Measurements from ENCODE around the gene VPS13A. TPM values are rescaled to one million over a fixed set of nuclear protein-coding genes. Genes with fewer than 3 reads are reported as not detected.

VPS13A gene
- total and polyA plus RNA-seq, 4 donors: 2.4 to 45.1 (median 22.6) TPM

- DNase-seq (ENCODE audit: low spot score): peak; percentile 66
Observed at GRCh38 chr9:77177894-77178794, 810 bp downstream of the VPS13A start.

DNA sequence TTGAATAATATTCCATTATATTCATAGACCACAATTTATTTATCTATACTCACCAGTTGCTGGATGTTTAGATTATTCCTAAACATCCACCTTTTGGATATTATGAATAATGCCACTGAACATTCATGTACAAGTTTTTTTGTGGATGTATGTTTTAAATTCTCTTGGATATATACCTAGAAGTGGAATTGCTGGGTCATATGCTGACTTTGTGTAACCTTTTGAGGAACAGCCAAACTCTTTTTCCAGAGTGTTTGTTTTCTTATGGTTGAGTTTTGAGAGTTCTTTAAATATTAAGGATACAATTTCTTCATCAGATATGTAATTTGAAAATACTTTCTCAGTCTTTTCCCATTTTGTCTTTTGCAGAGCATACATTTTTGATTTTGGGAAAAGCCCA lies 2.7 kb downstream of the VPS13A start:
- TF ChIP-seq EGR1 (IDR thresholded peaks at IDR 0.05; ENCODE audit: low read depth in 2 of 2) (no peak), FOXA1 (IDR thresholded peaks at IDR 0.05) (no peak), TAF1 (conservative IDR thresholded peaks at IDR 0.05) (no peak), GABPA (IDR thresholded peaks at IDR 0.05 in 1 of 2, conservative IDR thresholded peaks at IDR 0.05 in 1 of 2) (no peak), YY1 (IDR thresholded peaks at IDR 0.05) (no peak), HNF4G (IDR thresholded peaks at IDR 0.05) (no peak)
- TF ChIP-seq, protein P1, sequence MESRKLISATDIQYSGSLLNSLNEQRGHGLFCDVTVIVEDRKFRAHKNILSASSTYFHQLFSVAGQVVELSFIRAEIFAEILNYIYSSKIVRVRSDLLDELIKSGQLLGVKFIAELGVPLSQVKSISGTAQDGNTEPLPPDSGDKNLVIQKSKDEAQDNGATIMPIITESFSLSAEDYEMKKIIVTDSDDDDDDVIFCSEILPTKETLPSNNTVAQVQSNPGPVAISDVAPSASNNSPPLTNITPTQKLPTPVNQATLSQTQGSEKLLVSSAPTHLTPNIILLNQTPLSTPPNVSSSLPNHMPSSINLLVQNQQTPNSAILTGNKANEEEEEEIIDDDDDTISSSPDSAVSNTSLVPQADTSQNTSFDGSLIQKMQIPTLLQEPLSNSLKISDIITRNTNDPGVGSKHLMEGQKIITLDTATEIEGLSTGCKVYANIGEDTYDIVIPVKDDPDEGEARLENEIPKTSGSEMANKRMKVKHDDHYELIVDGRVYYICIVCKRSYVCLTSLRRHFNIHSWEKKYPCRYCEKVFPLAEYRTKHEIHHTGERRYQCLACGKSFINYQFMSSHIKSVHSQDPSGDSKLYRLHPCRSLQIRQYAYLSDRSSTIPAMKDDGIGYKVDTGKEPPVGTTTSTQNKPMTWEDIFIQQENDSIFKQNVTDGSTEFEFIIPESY (IDR thresholded peaks at IDR 0.05): no peak
- Histone ChIP-seq H3K27ac (ENCODE audit: low read depth in 1 of 2, low read length in 2 of 2) (no peak overlapping the region), H3K9ac (ENCODE audit: low read depth in 1 of 2, low read length in 2 of 2) (no peak overlapping the region), H3K9me3 (ENCODE audit: control insufficient read depth in 4 of 4, low read length in 3 of 4) (no peaks in the 10 kb centered on the region), H3K4me1 (ENCODE audit: control insufficient read depth in 4 of 4, insufficient read depth in 4 of 4, low read length in 3 of 4) (peaks cover 0 to 17% (median 8%) of the 10 kb centered on the region in 4 donors), H3K27me3 (ENCODE audit: control insufficient read depth in 4 of 4, insufficient read depth in 4 of 4, low read length in 3 of 4) (no peaks in the 10 kb centered on the region), H3K4me3 (ENCODE audit: low read depth in 1 of 3, low read length in 3 of 3) (no peak overlapping the region), H3K36me3 (ENCODE audit: control insufficient read depth in 4 of 4, insufficient read depth in 3 of 4, low read depth in 1 of 4, low read length in 3 of 4) (no peaks in the 10 kb centered on the region)
- DNase-seq (ENCODE audit: low spot score): no peak

More at GRCh38 chr9:77177894-77178794, 810 bp downstream of the VPS13A start:
- H3K4me3 ChIP-seq (ENCODE audit: low read depth in 1 of 3, low read length in 3 of 3): peak overlapping the region; percentile 72 to 90 (median 87)
- WGBS: under 1% methylated on average over 57 of the region's 57 CpGs
- no peaks in the 10 kb centered on the region for H3K9me3 ChIP-seq (ENCODE audit: control insufficient read depth in 4 of 4, low read length in 3 of 4)
- TF ChIP-seq MAX (IDR thresholded peaks at IDR 0.05) (peak; percentile 84), EGR1 (IDR thresholded peaks at IDR 0.05; ENCODE audit: low read depth in 2 of 2) (no peak), HNF4A (conservative IDR thresholded peaks at IDR 0.05) (peak in 1 of 2 donors; percentile 26)
- TF ChIP-seq, protein P2, sequence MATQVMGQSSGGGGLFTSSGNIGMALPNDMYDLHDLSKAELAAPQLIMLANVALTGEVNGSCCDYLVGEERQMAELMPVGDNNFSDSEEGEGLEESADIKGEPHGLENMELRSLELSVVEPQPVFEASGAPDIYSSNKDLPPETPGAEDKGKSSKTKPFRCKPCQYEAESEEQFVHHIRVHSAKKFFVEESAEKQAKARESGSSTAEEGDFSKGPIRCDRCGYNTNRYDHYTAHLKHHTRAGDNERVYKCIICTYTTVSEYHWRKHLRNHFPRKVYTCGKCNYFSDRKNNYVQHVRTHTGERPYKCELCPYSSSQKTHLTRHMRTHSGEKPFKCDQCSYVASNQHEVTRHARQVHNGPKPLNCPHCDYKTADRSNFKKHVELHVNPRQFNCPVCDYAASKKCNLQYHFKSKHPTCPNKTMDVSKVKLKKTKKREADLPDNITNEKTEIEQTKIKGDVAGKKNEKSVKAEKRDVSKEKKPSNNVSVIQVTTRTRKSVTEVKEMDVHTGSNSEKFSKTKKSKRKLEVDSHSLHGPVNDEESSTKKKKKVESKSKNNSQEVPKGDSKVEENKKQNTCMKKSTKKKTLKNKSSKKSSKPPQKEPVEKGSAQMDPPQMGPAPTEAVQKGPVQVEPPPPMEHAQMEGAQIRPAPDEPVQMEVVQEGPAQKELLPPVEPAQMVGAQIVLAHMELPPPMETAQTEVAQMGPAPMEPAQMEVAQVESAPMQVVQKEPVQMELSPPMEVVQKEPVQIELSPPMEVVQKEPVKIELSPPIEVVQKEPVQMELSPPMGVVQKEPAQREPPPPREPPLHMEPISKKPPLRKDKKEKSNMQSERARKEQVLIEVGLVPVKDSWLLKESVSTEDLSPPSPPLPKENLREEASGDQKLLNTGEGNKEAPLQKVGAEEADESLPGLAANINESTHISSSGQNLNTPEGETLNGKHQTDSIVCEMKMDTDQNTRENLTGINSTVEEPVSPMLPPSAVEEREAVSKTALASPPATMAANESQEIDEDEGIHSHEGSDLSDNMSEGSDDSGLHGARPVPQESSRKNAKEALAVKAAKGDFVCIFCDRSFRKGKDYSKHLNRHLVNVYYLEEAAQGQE (IDR thresholded peaks at IDR 0.05): no peak
- H3K27me3 ChIP-seq (ENCODE audit: control insufficient read depth in 4 of 4, insufficient read depth in 4 of 4, low read length in 3 of 4): no peaks in the 10 kb centered on the region
- peaks cover 0 to 17% (median 8%) of the 10 kb centered on the region in 4 donors for H3K4me1 ChIP-seq (ENCODE audit: control insufficient read depth in 4 of 4, insufficient read depth in 4 of 4, low read length in 3 of 4)
- peak overlapping the region; percentile 81 to 99 for H3K9ac ChIP-seq (ENCODE audit: low read depth in 1 of 2, low read length in 2 of 2)
- peak overlapping the region; percentile 90 to 94 for H3K27ac ChIP-seq (ENCODE audit: low read depth in 1 of 2, low read length in 2 of 2)
- H3K36me3 ChIP-seq (ENCODE audit: control insufficient read depth in 4 of 4, insufficient read depth in 3 of 4, low read depth in 1 of 4, low read length in 3 of 4): no peaks in the 10 kb centered on the region

DNA sequence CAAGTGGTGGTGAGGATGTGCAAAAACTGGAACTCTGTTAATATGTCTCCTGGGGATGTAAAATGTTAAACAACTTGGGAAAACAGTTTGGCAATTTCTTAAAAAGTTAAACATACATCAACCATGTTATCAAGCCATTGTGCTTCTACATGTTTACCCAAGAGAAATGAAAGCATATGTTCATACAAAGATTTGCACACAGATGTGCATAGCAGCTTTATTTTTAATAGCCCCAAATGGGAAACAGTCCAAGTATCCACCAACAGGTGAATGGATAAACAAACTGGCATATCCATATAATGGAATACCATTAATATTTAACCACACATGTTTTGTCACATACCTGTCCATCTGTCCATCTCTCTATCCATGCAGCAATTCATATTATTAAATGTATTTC lies 6.2 kb downstream of the VPS13A start:
- Histone ChIP-seq H3K9me3 (ENCODE audit: control insufficient read depth in 4 of 4, low read length in 3 of 4) (no peaks in the 10 kb centered on the region), H3K27ac (ENCODE audit: low read depth in 1 of 2, low read length in 2 of 2) (no peak overlapping the region), H3K9ac (ENCODE audit: low read depth in 1 of 2, low read length in 2 of 2) (no peak overlapping the region), H3K4me1 (ENCODE audit: control insufficient read depth in 4 of 4, insufficient read depth in 4 of 4, low read length in 3 of 4) (peaks cover 0 to 7% (median 3%) of the 10 kb centered on the region in 4 donors), H3K27me3 (ENCODE audit: control insufficient read depth in 4 of 4, insufficient read depth in 4 of 4, low read length in 3 of 4) (no peaks in the 10 kb centered on the region), H3K4me3 (ENCODE audit: low read depth in 1 of 3, low read length in 3 of 3) (no peak overlapping the region), H3K36me3 (ENCODE audit: control insufficient read depth in 4 of 4, insufficient read depth in 3 of 4, low read depth in 1 of 4, low read length in 3 of 4) (no peaks in the 10 kb centered on the region)
- TF ChIP-seq, protein P3, sequence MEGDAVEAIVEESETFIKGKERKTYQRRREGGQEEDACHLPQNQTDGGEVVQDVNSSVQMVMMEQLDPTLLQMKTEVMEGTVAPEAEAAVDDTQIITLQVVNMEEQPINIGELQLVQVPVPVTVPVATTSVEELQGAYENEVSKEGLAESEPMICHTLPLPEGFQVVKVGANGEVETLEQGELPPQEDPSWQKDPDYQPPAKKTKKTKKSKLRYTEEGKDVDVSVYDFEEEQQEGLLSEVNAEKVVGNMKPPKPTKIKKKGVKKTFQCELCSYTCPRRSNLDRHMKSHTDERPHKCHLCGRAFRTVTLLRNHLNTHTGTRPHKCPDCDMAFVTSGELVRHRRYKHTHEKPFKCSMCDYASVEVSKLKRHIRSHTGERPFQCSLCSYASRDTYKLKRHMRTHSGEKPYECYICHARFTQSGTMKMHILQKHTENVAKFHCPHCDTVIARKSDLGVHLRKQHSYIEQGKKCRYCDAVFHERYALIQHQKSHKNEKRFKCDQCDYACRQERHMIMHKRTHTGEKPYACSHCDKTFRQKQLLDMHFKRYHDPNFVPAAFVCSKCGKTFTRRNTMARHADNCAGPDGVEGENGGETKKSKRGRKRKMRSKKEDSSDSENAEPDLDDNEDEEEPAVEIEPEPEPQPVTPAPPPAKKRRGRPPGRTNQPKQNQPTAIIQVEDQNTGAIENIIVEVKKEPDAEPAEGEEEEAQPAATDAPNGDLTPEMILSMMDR (IDR thresholded peaks at IDR 0.05; ENCODE audit: low read depth, low read length, missing input control): no peak
- no peak for TF ChIP-seq NR2F2 (IDR thresholded peaks at IDR 0.05)
- no peak for TF ChIP-seq MAX (IDR thresholded peaks at IDR 0.05)
- TF ChIP-seq SP1 (IDR thresholded peaks at IDR 0.05): no peak
- no peak for TF ChIP-seq RXRA (IDR thresholded peaks at IDR 0.05)
- TF ChIP-seq FOXA1 (IDR thresholded peaks at IDR 0.05): no peak
- no peak for TF ChIP-seq HNF4A (conservative IDR thresholded peaks at IDR 0.05)
- TF ChIP-seq, protein P1 (IDR thresholded peaks at IDR 0.05): no peak
- no peak for DNase-seq (ENCODE audit: low spot score)

All from liver (tissue), 9 donors.